K562 (cell line): Measurements from ENCODE around the gene HNRNPF. TPM values are rescaled to one million over a fixed set of nuclear protein-coding genes. Genes with fewer than 3 reads are reported as not detected.
A peak's percentile ranks its signal among the peaks of the same experiment; 100 is the strongest.

Source experiments
- ATAC-seq: fragments of 200-7000 bp; cut with Tn5 transposase; 3 replicates; pipeline ENCODE4 v1.9.1; 2020; ENCODE audit warnings: moderate library complexity
- BruUV-seq: library from RNA; stranded (reverse); fragments of 400-500 nt; replicated peaks from 2 replicates; lab custom pipeline; 2021; lab: Mats Ljungman, UMichigan
- CTCF ChIA-PET: fragments of 300-600 bp; formaldehyde crosslinking; extraction: SDS; loops from one replicate; lab custom pipeline; 2021; ENCODE audit warnings: low intra/inter-chr PET ratio; lab: Yijun Ruan, JAX
- POLR2A ChIA-PET: fragments of 300-600, 350-650 bp; sonication (Branson Sonifier 250); formaldehyde crosslinking; extraction: SDS; loops from one replicate; lab custom pipeline; 2021; ENCODE audit warnings: antibody characterized with exemption, inconsistent platforms; lab: Yijun Ruan, JAX
- DNase-seq, 4 experiments: peaks; one replicate each; pipeline versions ENCODE4 v3.0.0 to v3.0.0-alpha.2; 2011 to 2018; ENCODE audit warnings: low spot score in 3 of 4, mixed read lengths in 3 of 4; ENCODE audit errors: extremely low read depth in 1 of 4
- FAIRE-seq: peaks from 2 replicates; lab custom pipeline; 2011; peaks lifted over from hg19 to GRCh38; lab: Jason Lieb, UNC
- H2AFZ ChIP-seq: 2 replicates; pipeline ENCODE4 v1.6.0; 2011; ENCODE audit warnings: low read depth, low read length, control low read depth, inconsistent platforms
- H3K27ac ChIP-seq: fragments of 200-600 bp; 3 replicates; pipeline ENCODE4 v1.8.0; 2011; ENCODE audit warnings: low read depth, mild to moderate bottlenecking, control low read depth, inconsistent platforms, low read length, moderate library complexity, mixed read lengths; ENCODE audit errors: extremely low read depth
- H3K27me3 ChIP-seq, 2 experiments: fragments of 300-600 bp in 1 of 2; 2 replicates in 1 of 2; 3 replicates in 1 of 2; pipeline versions ENCODE4 v1.6.0 to v1.8.0; 2011; ENCODE audit warnings: inconsistent platforms in 2 of 2, low read length in 2 of 2, mild to moderate bottlenecking in 1 of 2, mixed read lengths in 1 of 2, moderate library complexity in 1 of 2; ENCODE audit not compliant: control insufficient read depth in 2 of 2, insufficient read depth in 2 of 2
- H3K36me3 ChIP-seq: fragments of 300-600 bp; 3 replicates; pipeline ENCODE4 v1.8.0; 2011; ENCODE audit warnings: mild to moderate bottlenecking, low read length, inconsistent platforms; ENCODE audit not compliant: control insufficient read depth, insufficient read depth
- H3K4me1 ChIP-seq, 2 experiments: fragments of 200-600 bp in 1 of 2; replicated peaks in 1 of 2; 2 replicates in 1 of 2; 3 replicates in 1 of 2; pipeline versions ENCODE4 v1.5.1 to v1.8.0; 2011; ENCODE audit warnings: inconsistent platforms in 2 of 2, low read length in 2 of 2, mild to moderate bottlenecking in 1 of 2, mixed read lengths in 1 of 2, moderate library complexity in 1 of 2; ENCODE audit not compliant: control insufficient read depth in 2 of 2, insufficient read depth in 2 of 2
- H3K4me2 ChIP-seq: 2 replicates; pipeline ENCODE4 v1.6.1; 2011; ENCODE audit warnings: low read length, control low read depth, inconsistent platforms, mixed read lengths; ENCODE audit not compliant: insufficient read depth
- H3K4me3 ChIP-seq: fragments of 200-600 bp; sonication (generic), shearing (Covaris generic); 2 replicates; pipeline ENCODE4 v1.5.1; 2016; ENCODE audit warnings: control low read depth, inconsistent platforms
- H3K79me2 ChIP-seq: fragments of 200-600 bp; 3 replicates; pipeline ENCODE4 v1.8.0; 2011; ENCODE audit warnings: low read length, inconsistent platforms; ENCODE audit not compliant: control insufficient read depth, insufficient read depth
- H3K9ac ChIP-seq, 2 experiments: 2 replicates each; pipeline versions ENCODE4 v1.6.0 to v1.6.1; 2011; ENCODE audit warnings: low read depth in 2 of 2, low read length in 2 of 2, control low read depth in 1 of 2, inconsistent platforms in 1 of 2, mild to moderate bottlenecking in 1 of 2, mixed read lengths in 1 of 2; ENCODE audit not compliant: insufficient read depth in 1 of 2
- H3K9me1 ChIP-seq: one replicate; pipeline ENCODE4 v1.6.0; 2011; ENCODE audit warnings: inconsistent platforms, mild to moderate bottlenecking, low read length, moderate library complexity; ENCODE audit not compliant: control insufficient read depth, insufficient read depth
- H3K9me3 ChIP-seq: replicated peaks from 2 replicates; pipeline ENCODE4 v1.5.1; 2011; ENCODE audit warnings: low read depth, low read length, inconsistent platforms; ENCODE audit not compliant: control insufficient read depth, insufficient read depth
- H4K20me1 ChIP-seq: replicated peaks from 2 replicates; pipeline ENCODE4 v1.6.1; 2011; ENCODE audit warnings: low read length, inconsistent platforms, mixed read lengths; ENCODE audit not compliant: control insufficient read depth, insufficient read depth
- AFF1 ChIP-seq, 2 experiments: fragments of 450-650 bp; IDR thresholded peaks; 2 replicates each; pipeline ENCODE4 v1.6.1; 2018; ENCODE audit warnings: mild to moderate bottlenecking in 2 of 2, low read depth in 1 of 2; ENCODE audit not compliant: partially characterized antibody in 2 of 2
- BRD4 ChIP-seq: fragments of 200-600 bp; sonication (generic); IDR thresholded peaks from 2 replicates; pipeline ENCODE4 v1.6.1; 2017; ENCODE audit warnings: inconsistent platforms
- CTBP1 ChIP-seq: fragments of 450-650 bp; IDR thresholded peaks from 2 replicates; pipeline ENCODE4 v1.6.1; 2016; ENCODE audit warnings: borderline replicate concordance
- ELF4 ChIP-seq: fragments of 450-650 bp; formaldehyde crosslinking; IDR thresholded peaks from 2 replicates; pipeline ENCODE4 v1.4.0; 2022; ENCODE audit warnings: missing genetic modification characterization
- FOXA1 ChIP-seq: fragments of 450-650 bp; IDR thresholded peaks from 2 replicates; pipeline ENCODE4 v1.6.1; 2016; ENCODE audit warnings: mild to moderate bottlenecking, borderline replicate concordance
- FOXJ2 ChIP-seq: fragments of 200-800 bp; sonication (Bioruptor generic); IDR thresholded peaks from 2 replicates; pipeline ENCODE4 v1.6.1; 2016; ENCODE audit warnings: missing genetic modification characterization, missing compliant biosample characterization
- MEIS2 ChIP-seq: fragments of 450-650 bp; IDR thresholded peaks from 2 replicates; pipeline ENCODE4 v1.6.1; 2014; ENCODE audit warnings: mild to moderate bottlenecking; ENCODE audit not compliant: partially characterized antibody
- NBN ChIP-seq: fragments of 450-650 bp; IDR thresholded peaks from 2 replicates; pipeline ENCODE4 v1.6.1; 2016; ENCODE audit warnings: low read depth, mild to moderate bottlenecking
- NR2C1 ChIP-seq, 2 experiments: fragments of 450-650 bp; IDR thresholded peaks; 2 replicates each; pipeline ENCODE4 v1.6.1; 2017; ENCODE audit warnings: mild to moderate bottlenecking in 2 of 2, antibody characterized with exemption in 1 of 2, inconsistent platforms in 1 of 2, missing compliant biosample characterization in 1 of 2, missing genetic modification characterization in 1 of 2
- PML ChIP-seq: IDR thresholded peaks from 2 replicates; pipeline ENCODE4 v1.6.1; 2012; ENCODE audit warnings: low read length, inconsistent platforms
- POU5F1 ChIP-seq: fragments of 150-350 bp; IDR thresholded peaks from 2 replicates; pipeline ENCODE4 v1.6.1; 2014; ENCODE audit warnings: borderline replicate concordance, low read length, low read depth, mild to moderate bottlenecking; ENCODE audit not compliant: partially characterized antibody
- ZBTB43 ChIP-seq: sonication (generic); formaldehyde crosslinking; IDR thresholded peaks from 2 replicates; pipeline ENCODE4 v1.8.0; 2023; ENCODE audit warnings: mild to moderate bottlenecking, missing genetic modification reagents
- WGBS: fragments of 100-300 bp; shearing (Covaris generic); methylation state at CpG from one replicate; pipeline ENCODE4 v1.1.6; 2016; ENCODE audit warnings: low coverage, mixed read lengths; ENCODE audit not compliant: insufficient coverage; ENCODE audit errors: missing lambda C conversion rate; 5-methylcytosine and 5-hydroxymethylcytosine counted together
- in situ Hi-C: fragments of 300-500 bp; cut with MboI; formaldehyde crosslinking; loops from 4 replicates; pipeline ENCODE4 v1.15.0; 2018; ENCODE audit warnings: inconsistent platforms, mixed read lengths
- intact Hi-C: fragments of 100-400 bp; cut with micrococcal nuclease; formaldehyde crosslinking; loops from 2 replicates; pipeline ENCODE4 v1.14.2; 2022
- polyA plus RNA-seq, 8 experiments: library from polyadenylated mRNA; depleted of rRNA in 4 of 8; stranded (reverse) in 5 of 8; unstranded in 3 of 8; fragments of >200 nt; fragmentation: Nextera tagmentation in 2 of 8; fragmentation: Illumina TruSeq in 1 of 8; extraction: Ambion mirVana in 2 of 8; extraction: Trizol in 1 of 8; gene quantifications; 2 replicates each; pipeline versions ENCODE4 v1.2.1 to v1.2.3, GENCODE V29; 2011 to 2014; ENCODE audit warnings: inconsistent platforms in 1 of 8, missing spikeins in 1 of 8
- total RNA-seq, 7 experiments: library from RNA; depleted of rRNA in 6 of 7; stranded (reverse); fragments of >200 nt in 6 of 7; fragmentation: Illumina TruSeq in 2 of 7; extraction: Trizol in 2 of 7; gene quantifications; 2 replicates each; pipeline versions ENCODE4 v1.2.1 to v1.2.3, GENCODE V29; 2011 to 2021; ENCODE audit warnings: low replicate concordance in 1 of 7
- TF ChIP-seq, protein P1 (sequence below): fragments of 450-650 bp; IDR thresholded peaks from 2 replicates; pipeline ENCODE4 v1.6.1; 2014; ENCODE audit warnings: low read depth, mild to moderate bottlenecking, moderate library complexity, borderline replicate concordance

Gene HNRNPF
- total and polyA plus RNA-seq, 9 of the 15 experiments (the other 6 are each of a cell fraction or from before 2014, with no cell fraction given): 192 to 489 (median 416) TPM

DNA sequence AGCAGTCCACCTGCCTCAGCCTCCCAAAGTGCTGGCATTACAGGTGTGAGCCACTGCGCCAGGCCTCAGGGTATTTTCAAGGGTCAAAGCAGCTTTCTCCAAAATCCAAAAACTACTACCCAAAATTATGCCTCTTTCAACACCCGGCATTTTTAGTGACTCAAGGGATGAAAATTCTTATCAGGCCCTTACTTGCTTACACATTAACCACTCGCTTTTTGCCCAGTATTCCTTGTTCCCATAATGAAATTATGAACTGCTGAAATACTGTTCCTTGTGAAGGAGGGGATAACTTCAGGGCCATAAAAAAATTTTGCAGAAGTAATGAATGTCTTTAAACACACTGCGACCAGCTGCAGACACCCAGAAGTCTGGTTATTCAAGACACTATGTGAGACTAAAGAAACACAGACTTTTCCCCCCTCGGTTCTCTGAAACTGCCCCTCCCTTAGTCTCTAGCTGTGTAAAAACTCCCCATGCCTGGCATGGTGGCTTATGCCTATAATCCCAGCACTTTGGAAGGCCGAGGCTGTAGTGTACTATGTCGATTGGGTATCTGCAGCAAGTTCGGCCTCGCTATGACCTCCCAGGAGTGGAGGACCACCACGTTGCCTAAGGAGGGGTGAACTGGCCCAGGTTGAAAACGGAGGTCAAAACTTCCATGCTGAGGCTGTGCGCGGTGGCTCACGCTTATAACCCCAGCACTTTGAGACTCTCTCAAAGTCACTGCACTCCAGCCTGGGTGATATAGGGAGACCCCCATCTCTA is 25.6 kb downstream of the HNRNPF start:
- no peak overlapping the region for H3K27ac ChIP-seq
- H3K36me3 ChIP-seq: peaks cover 37% of the 10 kb centered on the region
- no peak for FAIRE-seq
- no peak overlapping the region for H3K4me3 ChIP-seq
- H3K79me2 ChIP-seq: peaks cover 20% of the 10 kb centered on the region; the same call in 2 of the 3 replicates
- no peak overlapping the region for H2AFZ ChIP-seq
- H3K4me1 ChIP-seq: peaks cover 4 to 6% of the 10 kb centered on the region in 2 experiments; a peak in 4 of 5 replicates
- H3K4me2 ChIP-seq: no peak overlapping the region
- BruUV-seq: no TSS peak
- intact Hi-C loops (no loop called here), in situ Hi-C loops (no loop called here)
- H3K9me3 ChIP-seq: no peaks in the 10 kb centered on the region
- CTCF ChIA-PET: no interaction called here
- H4K20me1 ChIP-seq: peaks cover 27% of the 10 kb centered on the region
- peak overlapping the region in 1 of 2 experiments; percentile 51; a peak in 1 of 4 replicates for H3K9ac ChIP-seq
- peaks cover 3% of the 10 kb centered on the region for H3K9me1 ChIP-seq
- POLR2A ChIA-PET: interaction anchor here (0.6 to 9.4 kb wide), 15 partner anchors 9 to 190 kb away, joined by 3 to 73 read pairs (median 4); partner anchors contain the start of genes FXYD4, RASGEF1A and ZNF487
- ATAC-seq: peak; percentile 1; the same call in 2 of the 3 replicates
- no peak for DNase-seq
- no peaks in the 10 kb centered on the region for H3K27me3 ChIP-seq
- WGBS: 28% methylated on average over 14 of the region's 14 CpGs
- TF ChIP-seq FOXJ2 (tag) (no peak), CTBP1 (no peak), PML (no peak), BRD4 (no peak), ZBTB43 (CRISPR knock-in tag) (no peak), FOXA1 (no peak), POU5F1 (no peak), NR2C1 (IDR thresholded peaks at IDR 0.05) (no peak), NR2C1 (tag; IDR thresholded peaks at IDR 0.05) (no peak), NBN (no peak), ELF4 (CRISPR knock-in tag) (no peak), AFF1 (IDR thresholded peaks at IDR 0.05; ENCODE audit: low read depth in 1 of 2, partially characterized antibody in 2 of 2) (no peak), MEIS2 (peak; percentile 23)
- TF ChIP-seq, protein P1, sequence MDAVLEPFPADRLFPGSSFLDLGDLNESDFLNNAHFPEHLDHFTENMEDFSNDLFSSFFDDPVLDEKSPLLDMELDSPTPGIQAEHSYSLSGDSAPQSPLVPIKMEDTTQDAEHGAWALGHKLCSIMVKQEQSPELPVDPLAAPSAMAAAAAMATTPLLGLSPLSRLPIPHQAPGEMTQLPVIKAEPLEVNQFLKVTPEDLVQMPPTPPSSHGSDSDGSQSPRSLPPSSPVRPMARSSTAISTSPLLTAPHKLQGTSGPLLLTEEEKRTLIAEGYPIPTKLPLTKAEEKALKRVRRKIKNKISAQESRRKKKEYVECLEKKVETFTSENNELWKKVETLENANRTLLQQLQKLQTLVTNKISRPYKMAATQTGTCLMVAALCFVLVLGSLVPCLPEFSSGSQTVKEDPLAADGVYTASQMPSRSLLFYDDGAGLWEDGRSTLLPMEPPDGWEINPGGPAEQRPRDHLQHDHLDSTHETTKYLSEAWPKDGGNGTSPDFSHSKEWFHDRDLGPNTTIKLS: no peak
